Kidney epithelial cell (primary cell): ENCODE data around the gene EFCAB6. TPM values are rescaled to one million over a fixed set of nuclear protein-coding genes. Genes with fewer than 3 reads are reported as not detected.

Source experiments
- DNase-seq: peaks from one replicate; pipeline ENCODE4 v3.0.0-alpha.2; 2010; ENCODE audit warnings: low read depth
- H3K27me3 ChIP-seq: 2 replicates; pipeline ENCODE4 v1.6.0; 2011; ENCODE audit warnings: low read length; ENCODE audit not compliant: control insufficient read depth, insufficient read depth
- H3K36me3 ChIP-seq: 2 replicates; pipeline ENCODE4 v1.5.1; 2011; ENCODE audit warnings: low read length; ENCODE audit not compliant: control insufficient read depth, insufficient read depth
- H3K4me3 ChIP-seq: 2 replicates; pipeline ENCODE4 v1.5.1; 2011; ENCODE audit warnings: low read depth, mild to moderate bottlenecking, control low read depth, low read length
- CTCF ChIP-seq: IDR thresholded peaks from 2 replicates; pipeline ENCODE4 v1.5.1; 2011; ENCODE audit warnings: mild to moderate bottlenecking, moderate library complexity, low read length, control low read depth, inconsistent platforms; ENCODE audit not compliant: insufficient read depth, poor library complexity, severe bottlenecking
- total RNA-seq: library from RNA; depleted of rRNA; stranded (reverse); fragments of >200 nt; gene quantifications from 2 replicates; pipeline ENCODE4 v1.2.3, GENCODE V29; 2015

The EFCAB6 gene
- total RNA-seq, 1 donor from 2014 or later = 2.3 TPM

DNA sequence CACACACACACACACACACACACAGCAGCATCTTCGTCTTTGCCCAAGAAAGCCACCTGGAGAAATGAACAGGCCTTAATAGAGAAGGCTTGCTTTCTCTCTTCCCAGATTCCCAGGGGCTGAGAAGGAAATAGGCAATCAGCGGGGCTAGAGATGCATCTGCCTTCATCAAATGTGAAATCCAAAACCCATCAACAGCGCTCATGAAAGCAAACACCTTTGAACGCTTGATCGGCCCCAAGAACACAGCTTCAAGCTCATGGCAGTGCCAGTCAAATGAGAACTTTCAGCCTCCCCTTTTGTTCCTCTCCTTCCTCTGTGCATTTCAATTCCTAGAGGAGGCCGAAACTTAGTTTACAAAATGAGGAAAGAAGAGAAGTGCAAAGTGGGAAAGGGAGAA is 122.7 kb downstream of the EFCAB6 start:
- no peaks in the 10 kb centered on the region for H3K36me3 ChIP-seq
- H3K27me3 ChIP-seq = no peaks in the 10 kb centered on the region
- TF ChIP-seq CTCF = no peak
- no peak overlapping the region for H3K4me3 ChIP-seq
- no peak for DNase-seq

- no peak for TF ChIP-seq CTCF
- H3K36me3 ChIP-seq = no peaks in the 10 kb centered on the region
These were observed 129.3 kb downstream of the EFCAB6 start for GRCh38 chr22:43682851-43683250.

DNA sequence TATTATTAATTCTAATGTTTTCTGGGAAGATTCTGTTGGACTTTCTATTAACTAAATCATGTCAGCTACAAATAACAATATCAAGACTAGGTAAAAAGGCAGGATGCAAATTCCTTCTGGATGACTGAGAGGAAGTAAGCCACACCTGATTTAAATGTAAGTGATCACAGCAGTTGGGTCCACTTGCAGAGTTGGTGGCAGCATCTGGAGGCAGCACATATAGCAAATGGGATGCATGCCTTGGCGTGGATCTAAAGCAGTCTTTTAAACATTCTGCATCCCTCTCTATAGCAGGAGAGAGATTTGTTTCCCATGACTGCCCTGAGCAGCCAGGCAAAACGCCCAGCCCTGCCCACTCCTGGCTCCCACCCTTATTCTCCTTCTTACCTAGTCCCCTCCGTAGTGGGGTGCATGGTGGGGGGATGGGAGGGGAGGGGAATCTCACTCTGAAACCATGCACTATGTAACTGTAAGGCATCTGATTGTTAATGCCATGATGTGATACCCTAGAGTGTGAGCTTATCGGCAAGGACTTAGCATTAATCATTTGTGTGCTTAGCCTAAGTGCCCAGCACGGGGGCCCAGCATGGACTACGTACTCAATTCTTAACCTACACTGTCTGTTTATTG is 130.3 kb downstream of the EFCAB6 start:
- TF ChIP-seq CTCF = no peak
- Histone ChIP-seq H3K4me3 (no peak overlapping the region), H3K36me3 (no peaks in the 10 kb centered on the region), H3K27me3 (no peaks in the 10 kb centered on the region)
- DNase-seq = no peak

More at GRCh38 chr22:43682851-43683250, 129.3 kb downstream of the EFCAB6 start:
- Histone ChIP-seq H3K4me3 (no peak overlapping the region), H3K27me3 (no peaks in the 10 kb centered on the region)
- no peak for DNase-seq

DNA sequence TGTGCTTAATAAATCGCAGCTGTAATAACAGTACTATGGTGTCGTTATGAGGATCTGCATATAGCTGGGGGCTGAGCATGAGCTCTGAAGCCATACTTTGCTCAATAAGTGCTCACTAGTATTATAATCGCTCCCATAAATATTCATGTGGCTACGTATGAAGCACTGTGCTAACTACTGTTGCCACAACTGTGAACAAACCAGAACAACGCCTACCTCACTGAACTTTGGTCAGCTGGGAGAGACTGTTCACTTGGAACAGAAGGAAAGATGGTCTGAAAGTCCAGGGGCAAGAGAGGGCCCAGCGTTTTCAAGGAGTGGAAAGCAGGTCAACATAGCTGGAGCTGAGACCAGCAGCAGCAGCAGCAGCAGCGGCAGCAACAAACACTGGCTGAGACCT is 141.6 kb downstream of the EFCAB6 start:
- no peaks in the 10 kb centered on the region for H3K36me3 ChIP-seq
- TF ChIP-seq CTCF = no peak
- H3K27me3 ChIP-seq = no peaks in the 10 kb centered on the region
- no peak overlapping the region for H3K4me3 ChIP-seq
- no peak for DNase-seq

DNA sequence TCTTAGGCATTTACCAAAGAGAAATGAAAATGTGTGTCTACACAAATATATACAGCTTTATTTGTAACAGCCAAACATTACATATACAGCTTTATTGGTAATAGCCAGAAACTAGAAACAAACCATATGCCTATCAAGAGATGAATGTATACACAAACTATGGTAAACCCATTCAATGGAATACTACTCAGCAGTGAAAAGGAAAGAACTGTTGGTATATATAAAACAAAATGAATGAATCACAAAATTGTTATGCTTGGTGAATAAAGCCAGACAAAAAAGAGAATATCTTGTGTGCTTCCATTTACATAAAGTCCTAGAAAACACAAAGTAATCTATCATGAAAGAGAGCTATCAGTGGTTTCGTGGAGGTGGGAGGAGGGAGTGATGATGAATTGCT is 142.9 kb downstream of the EFCAB6 start:
- TF ChIP-seq CTCF = no peak
- H3K36me3 ChIP-seq = no peaks in the 10 kb centered on the region
- no peak overlapping the region for H3K4me3 ChIP-seq
- H3K27me3 ChIP-seq = no peaks in the 10 kb centered on the region
- no peak for DNase-seq

- no peak for DNase-seq
- Histone ChIP-seq H3K4me3 (no peak overlapping the region), H3K36me3 (no peaks in the 10 kb centered on the region), H3K27me3 (no peaks in the 10 kb centered on the region)
- no peak for TF ChIP-seq CTCF
These were observed 144.4 kb downstream of the EFCAB6 start for GRCh38 chr22:43667656-43668055.
